GM21528 (cell line): ENCODE results near the gene GP9.

Source experiments
- ATAC-seq: cut with Tn5 transposase; IDR thresholded peaks from one replicate; pipeline ENCODE4 v1.9.1; 2021; ENCODE audit warnings: mild to moderate bottlenecking, moderate library complexity; ENCODE audit not compliant: unreplicated experiment, low FRiP score

The GP9 gene

DNA sequence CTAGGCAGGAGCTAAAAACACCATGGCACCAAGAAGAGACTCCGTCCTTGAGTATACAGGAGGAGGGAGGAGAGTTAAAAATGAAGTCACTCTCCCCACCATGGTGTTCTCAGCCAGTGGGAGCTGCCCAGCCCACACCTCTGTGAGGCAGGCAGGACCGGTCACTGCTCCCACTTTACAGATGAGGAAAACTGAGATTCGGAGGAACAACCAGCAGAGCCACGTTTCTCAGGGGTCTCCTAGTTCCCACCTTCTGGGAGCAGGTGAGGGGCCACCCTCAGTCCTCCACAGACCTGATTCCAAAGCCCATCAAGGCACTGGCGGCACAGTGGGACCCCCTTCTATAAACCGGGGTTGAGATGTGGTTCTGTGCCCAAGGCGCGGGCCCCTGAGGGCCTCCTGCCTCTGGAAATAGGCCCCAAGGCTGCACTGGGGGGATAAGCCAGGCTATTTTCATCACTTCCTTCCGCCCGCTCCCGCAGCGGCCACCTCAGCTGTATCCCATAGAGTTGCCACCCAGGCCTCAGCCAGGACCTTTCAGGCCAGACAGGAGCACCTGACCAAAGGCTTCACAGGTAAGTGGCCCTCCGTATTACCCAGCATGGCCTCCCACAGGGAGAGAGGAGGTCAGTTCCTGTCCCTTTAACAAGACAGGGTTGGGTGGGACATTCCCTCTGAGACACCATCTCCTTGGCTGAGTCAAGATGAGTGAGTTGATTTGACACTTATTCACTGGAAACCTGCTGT, at the start of gene GP9:
Gene GP9 (plus strand): TSS at position 504 of the 747 bp plus-strand sequence. CDS start 961 bp downstream, outside the sequence.
- ATAC-seq = no peak

DNA sequence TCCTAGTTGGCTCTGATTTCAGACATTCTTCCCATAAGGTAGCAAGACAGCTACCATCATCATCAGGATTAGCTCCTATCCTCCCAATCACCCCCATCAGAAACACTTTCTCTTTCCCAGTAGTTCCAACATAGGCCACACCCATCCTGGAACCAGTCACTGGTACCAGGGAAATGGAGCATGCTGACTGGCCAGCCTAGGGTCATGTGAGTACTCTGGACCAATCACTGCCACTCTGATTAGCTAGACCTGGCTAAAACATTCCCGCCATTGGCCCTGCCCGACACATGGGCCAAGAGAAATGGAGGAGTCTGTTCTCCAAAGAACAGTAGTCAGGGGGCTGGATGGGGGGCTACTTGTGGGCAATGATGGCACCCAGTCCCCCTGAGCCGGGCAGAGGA, 47.1 kb upstream of the GP9 start:
- ATAC-seq = no peak

DNA sequence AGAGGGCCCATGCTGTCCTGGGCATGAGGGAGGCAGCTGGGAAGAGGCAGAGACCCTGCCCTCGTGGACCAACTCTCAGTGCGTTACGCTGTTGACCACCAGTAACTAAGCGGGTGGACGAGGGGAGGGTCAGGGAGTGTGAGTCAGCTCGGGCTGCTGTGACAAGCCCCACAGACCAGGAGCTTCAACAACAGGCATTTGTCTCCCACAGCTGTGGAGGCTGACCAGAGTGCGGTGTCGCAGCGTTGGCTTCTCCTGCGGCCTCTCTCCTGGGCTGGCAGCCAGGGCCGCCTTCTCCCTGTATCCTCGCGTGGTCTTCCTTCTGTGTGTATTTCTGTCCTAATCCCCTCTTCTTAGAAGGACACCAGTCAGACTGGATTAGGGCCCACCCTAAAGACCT, 46.4 kb upstream of the GP9 start:
- ATAC-seq = no peak

DNA sequence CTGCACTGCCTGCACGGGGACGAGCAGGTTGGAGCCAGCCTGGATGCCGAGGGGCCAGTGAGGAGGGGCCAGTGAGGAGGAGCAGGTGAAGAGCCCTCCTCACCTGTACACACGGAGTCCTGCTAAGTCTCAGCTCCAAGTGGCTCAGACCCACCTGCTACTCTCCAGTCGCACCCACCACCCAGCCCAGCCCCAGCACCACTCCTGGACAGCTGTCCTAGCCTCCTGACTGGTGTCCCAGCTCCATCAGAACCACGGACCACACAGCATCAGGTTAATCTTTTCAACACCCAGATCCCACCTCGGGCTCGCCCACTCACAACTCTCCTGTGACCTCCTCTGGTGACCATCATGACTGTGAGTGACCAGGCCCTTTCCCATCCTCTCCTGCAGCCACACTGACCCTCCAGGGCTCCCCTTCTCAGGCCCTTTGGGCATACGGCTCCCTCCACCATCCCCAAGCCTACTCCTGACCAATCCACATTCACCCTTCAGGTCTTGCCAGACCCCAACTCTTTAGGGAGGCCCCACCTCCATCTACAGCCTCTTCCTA, 45.7 kb upstream of the GP9 start:
- ATAC-seq = no peak

DNA sequence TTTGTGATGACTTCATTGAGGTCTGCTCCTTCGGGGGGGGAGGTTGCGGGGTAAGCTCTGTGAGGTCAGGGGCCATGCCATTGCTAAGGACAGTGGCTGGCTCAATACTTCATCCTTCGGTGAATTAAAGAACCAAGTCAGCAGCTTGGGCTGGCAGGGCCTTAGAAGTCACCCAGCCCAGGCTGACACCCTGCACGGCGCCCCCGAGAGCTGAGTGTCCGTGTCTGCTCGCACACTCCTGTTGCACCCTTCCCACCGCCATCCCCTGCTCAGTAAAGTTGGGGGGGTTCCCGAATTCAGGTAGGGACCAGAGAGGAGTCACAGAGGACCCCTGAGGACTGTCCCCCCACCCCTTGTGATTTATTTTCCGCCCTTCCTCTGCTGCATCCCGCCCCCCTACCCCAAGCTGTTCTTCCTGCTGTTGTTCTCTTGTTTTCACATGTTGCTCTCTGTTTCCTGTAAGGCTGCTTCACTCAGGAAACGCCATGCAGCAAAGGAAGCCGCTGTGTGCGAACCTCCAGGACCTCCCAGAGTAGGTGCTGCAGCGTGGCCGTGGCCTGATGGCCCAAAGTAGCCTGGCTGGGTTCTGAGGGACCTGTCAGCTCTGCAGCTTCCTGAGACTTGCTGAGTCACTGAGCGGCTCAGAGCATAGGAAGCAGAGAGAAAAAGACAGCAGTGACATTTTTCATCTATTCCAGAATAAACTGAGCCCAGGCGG, 45.0 kb upstream of the GP9 start:
- no peak for ATAC-seq

DNA sequence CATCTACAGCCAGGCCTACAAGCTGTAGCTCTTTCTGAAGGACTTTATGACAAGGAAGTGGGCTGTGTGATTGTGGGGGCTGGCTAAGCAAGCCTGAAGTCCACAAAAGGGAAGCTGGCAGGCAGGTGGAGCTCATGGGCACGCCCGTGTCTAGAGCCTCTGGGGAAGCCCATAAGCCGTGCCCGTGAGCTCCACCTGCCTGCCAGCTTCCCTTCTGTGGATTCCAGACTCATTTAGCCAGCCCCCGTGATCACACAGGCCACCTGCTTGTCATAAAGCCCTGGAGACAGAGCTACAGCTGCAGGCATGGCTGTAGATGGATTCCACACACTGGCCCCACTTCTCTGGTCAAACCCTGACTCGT, 44.2 kb upstream of the GP9 start:
- no peak for ATAC-seq

DNA sequence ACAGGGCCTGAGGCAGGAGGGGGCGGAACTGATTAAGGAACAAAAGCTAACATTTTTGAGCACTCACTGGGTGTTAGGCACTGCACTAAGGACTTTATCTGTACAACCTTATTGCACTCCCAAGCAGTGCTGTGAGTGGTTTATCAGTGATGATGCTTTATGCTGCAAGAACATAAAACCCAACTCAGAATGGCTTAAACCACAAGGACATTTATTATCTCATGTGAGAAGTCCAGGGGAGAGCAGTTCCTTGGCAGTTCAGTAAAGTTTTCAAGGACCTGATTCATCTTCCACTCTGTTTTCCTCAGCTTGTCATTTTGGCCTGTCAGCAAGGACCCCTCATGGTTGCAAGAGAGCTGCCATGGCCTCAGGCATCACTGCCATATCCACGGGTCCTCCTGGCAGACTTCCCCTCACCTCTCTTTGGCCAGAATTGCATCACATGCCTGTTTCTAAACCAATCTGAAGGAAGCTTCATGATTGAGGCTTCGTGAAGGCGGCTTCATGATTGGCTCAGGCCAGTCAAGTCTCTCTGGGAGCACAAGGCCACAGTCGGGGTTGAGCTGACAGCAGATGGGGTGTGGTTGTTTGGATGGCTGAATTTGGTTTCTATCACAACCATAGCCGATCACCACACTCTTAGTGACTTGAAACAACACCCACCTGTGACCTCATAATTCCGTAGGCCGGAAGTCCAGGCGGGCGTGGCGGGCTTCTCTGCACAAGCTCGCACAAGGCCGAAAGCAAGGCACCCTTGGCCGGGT, 43.7 kb upstream of the GP9 start:
- ATAC-seq = peak; percentile 65

DNA sequence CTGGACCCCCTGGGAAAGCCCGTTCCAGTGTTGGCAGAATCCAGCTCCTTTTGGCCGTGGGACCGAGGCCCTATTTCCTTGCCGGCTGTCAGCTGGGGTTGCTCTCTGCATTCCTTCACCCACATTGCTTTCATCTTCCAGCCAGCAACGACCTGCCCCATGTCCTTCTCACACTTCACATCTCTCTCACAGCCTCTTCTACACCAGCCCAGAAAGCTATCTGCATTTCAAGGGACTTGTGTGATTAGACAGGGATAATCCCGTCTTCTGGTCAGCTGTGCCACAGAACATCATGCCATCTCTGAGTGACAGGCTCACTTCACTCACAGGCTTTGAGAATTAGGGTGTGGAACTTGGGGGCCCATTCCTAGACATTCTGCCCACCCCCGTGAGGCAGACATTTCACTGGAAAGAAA, 43.1 kb upstream of the GP9 start:
- no peak for ATAC-seq

DNA sequence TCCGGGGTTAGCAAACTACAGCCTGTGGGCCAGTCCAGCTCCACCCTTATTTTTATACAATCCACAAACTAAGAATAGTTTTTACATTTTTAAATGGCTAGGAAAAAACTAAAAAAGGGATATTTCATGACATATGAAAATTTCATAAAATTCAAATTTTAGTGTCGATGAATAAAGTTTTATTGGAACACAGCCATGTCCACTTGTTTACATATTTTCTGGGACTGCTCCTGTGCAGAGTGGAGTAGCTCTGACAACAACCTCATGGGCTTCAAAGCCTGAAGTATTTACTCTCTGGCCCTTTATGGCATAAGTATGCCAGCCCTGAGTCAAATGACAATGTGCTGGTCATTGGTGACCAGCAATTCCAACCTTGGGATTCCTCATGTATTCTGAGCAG, 42.3 kb upstream of the GP9 start:
- no peak for ATAC-seq

DNA sequence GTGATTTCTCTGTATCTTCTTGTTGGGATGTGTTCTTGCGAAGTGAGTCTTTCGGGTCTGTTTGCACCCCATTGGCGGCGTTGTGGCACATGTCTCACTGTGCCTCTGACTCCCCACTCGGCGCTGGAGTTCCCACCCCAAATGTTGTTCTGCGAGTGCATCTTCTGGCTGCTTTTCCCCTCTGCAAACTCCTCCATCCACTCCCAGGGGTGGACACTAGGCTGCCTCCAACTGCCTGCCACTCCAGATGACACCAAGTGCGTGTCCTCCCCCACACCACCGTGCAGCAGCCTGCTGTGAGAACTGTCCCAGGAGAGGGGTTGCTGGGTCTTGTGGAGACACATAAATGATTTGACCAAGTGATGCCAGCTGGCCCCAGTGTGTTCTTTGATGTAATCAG, 41.8 kb upstream of the GP9 start:
- no peak for ATAC-seq

DNA sequence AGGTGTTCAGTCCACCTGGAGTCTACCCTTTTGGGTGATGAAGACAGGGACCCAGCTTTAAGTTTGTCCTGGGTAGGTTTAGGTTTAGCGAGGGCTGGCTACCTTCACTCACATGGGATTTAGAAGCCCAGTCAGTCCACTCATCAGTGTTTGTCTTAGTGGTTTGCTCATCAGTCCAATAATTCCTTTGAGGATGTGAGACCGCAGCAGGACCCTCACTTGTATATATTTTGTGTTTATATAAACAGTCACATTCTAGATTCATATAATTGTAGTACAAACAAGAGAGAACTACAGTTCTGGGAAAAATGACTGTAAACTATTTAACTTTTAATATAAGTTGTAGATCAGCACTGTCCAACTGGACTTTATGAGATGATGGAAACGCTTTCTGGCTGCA, 41.3 kb upstream of the GP9 start:
- no peak for ATAC-seq

DNA sequence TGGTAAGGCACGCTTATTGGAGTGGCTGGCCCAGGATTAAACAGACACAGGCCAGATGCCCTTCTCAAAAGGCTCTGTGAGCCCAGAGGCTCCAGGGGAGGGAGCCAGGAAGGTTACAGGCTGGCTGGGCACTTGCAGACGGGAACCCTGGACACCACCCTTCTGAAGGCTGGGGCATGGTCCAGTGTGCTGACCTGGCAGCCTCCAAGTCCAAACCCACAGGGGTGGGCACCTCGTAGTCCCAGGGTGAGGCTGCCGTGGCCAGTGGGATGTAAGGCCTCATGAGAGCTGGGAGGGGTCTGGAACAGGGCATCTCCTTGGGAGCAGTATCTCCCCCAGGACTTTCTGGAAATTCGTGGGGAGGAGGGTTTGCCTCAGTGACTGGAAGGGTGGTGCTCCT, 39.9 kb upstream of the GP9 start:
- ATAC-seq = no peak

DNA sequence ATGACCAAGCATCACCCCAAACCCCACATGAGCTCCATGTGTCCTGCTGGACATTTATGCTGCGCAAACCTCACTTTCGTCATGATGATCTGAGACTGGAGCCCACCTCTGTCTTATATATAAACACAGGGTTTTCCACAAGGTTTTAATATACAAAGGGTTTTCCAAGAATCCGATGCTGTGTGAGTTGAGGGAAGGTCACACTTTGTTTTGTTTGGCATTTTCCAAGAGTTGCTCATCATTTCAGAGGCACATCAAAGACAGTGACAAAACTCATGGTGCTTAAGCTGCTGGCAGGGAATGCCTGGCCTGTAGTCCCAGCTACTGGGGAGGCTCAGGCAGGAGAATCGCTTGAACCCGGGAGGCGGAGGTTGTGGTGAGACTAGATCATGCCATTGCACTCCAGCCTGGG, 39.4 kb upstream of the GP9 start:
- no peak for ATAC-seq

DNA sequence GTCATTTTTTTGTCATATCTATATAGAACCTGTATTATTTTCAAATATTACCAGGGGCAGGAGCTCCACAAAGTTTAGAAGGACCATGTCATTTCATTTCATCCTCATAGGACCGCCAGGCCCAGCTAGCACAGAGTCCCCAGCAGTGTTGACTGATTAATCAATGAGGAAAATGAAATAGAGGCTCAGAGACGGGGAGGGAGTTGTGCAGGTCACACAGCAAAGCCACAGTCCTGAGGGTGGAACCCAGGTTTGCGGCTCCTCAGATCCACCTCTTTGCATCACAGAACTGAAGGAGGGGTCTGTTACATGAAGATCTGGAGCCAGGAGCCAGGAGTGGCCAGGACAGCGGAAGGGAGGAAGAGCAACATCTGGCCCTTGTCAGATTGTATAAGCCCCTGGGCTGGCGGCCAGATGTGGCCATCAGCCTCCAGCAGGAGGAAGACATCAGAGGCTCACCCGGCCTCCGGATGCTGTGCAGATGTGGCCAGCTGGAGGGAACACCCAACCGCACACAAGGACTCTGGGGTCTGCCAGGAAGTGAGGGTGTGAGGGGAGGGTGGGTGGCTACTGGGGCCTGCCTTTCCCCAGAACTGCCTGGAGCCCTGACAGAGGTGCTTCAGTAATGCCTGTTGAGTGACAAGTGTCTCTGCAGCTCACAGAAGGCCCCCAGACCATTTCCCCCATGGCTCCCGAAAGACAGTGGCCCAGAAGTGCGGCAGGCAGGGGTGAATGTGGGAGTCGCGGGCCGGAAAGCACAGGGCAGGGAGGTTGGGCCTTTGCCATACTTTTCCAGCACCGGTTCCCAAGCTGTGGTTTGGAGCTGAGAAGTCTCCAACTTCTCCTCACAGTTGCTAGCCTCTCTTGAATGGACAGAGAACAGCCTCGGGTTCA, 38.2 kb upstream of the GP9 start:
- no peak for ATAC-seq

DNA sequence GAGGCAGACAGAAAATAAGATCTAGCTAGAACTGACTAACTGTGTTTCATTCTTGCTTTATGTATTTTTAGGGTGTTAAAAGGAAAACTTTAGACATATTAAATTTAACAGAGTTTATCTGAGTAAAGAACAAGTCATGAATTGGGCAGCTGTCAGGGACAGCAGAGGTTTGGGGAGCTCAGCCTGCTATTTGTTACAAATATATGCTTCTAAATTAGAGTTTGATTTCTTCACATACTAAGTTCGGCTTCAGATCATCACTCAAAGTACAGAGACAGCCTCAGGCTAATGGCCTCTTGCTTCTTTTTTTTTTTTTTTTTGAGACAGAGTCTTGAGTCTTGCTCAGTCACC, 37.6 kb upstream of the GP9 start:
- no peak for ATAC-seq

DNA sequence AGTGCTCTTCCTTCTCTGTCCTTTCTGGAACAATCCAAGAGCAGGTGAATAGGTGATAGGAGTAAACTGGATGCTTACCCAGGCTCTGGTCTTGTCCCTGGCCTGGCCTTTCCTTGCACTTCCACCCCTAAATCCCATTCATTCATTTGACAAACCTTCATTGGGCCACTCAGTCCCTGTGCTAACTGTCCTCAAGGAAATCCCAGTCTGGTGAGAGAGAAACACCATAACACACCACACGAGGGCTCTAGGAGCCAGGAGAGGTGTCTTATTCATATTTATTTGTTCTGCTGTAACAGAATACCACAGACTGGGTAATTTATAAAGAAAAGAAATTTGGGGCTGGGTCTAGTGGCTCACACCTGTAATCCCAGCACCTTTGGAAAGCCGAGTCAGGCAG, 36.7 kb upstream of the GP9 start:
- ATAC-seq = no peak

DNA sequence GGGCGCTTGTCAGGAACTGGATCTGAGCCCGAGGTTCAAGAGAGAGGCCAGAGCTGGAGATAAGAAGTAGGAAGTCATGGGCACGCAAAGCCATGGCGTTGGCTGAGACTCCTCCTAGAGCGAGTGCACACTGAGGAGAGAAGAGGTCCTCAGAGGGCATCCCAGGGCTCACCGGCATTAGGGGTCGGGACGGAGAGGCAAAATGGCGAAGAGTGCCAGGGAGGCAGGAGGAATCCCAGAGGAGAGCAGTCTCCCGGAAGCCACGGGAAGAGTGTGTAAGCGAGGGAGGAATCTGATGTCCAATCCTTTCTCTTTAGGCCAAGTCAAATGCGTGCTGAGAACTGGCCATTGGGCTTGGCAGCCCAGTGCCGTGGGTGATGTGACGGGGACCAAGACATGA, 35.5 kb upstream of the GP9 start:
- no peak for ATAC-seq

DNA sequence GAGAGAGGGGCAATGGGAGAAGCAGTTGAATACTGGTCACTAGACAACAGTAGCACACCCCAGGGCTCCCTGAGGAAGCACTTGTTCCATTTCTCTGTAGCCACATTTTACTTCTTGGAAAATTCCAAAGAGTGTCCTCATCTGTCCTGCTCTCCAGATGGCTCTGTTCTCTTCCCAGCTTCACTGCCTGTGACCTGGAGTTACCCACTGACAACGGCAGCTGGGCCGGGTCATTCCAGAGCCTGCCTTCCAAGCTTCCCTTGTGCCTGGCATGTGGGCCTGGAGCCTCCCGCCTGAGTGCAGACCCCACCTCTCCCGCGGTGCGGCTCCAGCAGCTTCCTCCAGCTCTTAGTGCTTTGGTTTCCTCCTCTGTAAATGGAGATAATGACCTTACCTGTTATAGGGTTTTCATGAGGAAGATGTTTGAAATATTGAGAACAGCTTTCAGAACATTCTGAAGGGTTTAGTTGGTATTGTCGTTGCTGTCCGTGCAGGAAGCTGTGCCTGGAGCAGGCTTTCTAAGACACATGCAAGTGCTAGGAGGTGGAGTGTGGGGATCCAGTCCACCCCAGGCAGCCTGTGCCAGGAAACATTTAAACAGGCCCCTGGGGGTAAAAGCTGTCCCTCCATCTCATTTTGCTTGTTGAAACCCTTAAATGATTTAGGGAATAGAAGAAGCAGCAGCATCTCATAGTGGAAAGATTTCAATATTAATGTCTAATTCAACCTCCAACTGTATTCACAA, 34.7 kb upstream of the GP9 start:
- no peak for ATAC-seq

DNA sequence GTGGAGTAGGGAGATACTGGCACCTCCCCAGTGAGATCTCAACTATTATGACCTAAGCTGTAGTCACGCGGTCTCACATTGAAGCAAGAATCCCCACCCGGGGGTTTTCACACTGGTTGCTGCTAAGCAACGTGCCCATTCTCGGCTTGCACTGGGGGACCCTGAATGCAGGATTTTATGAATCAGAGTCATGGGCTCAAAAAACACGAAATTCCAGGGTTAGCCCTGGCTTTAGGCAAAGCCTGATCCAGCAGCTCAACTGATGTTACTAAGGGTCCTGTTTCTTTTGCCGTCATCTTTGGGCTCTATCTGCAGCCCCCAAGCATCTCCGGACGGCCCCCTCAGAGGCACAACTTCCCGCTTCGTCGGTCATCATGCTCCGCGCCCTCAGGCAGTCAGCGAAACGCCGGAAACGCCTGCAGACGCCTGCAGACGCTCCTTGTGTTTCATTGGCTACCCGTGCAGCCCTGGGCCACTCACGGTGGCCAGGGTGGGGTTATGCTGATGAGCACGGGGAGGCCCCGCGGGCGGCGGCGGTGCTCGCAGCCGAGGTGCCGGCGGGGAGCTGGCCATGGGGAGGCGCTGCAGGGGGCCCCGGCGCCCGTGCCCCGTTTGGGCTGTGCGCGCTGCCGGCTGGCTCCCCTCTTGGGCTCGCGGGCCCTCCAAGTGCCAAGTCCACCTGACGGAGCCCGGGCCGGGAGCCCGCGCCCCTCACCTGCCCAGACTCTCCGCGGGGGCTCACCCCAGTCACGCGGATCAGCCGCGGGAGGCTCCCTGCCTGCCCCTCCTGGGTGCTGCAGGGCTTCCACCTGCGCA, 33.6 kb upstream of the GP9 start:
- ATAC-seq = peak; percentile 97
